Measurements from ENCODE around the gene ZC3H18.

DNA sequence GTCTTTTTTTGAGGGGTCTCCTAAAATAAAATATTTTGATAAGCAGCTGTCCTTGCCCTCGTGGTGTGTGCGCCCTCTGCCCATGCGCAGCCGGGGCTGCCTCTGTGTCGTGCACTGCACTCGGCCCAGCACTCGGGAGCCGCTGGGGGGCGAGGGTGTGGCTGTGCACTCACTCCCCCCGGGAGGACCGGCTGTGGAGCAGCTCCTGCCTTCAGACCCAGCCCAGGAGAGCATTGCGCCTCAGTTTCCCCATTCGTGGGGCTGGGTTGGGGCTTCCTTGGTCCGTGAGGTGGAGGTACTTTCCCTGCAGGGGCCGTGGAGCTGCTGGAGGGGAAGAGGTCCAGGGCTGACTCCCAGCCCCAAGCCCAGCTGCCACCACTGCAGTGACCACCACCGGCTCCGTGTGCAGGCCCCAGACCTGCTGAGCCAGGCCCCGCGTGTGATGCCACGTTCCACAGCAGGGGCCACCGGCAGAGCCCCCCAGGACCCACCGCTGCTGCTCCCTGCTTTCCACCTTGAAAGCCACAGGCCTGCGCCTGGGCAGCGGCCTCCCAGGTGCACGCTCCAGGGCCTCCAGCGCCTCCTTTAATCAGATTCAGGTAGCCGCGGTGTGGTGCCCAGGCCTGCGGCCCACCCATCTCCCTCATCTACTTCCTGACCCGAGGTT lies 61.9 kb downstream of the ZC3H18 start:
- no peak for TF ChIP-seq CREB1 (IDR thresholded peaks at IDR 0.05; ENCODE audit: low read depth)
- no peak for TF ChIP-seq TAF1 (IDR thresholded peaks at IDR 0.05; ENCODE audit: low read depth)
- no peak for TF ChIP-seq FOXM1 (IDR thresholded peaks at IDR 0.05; ENCODE audit: borderline replicate concordance, low read depth)
- no peak for TF ChIP-seq EGR1 (IDR thresholded peaks at IDR 0.05)
- TF ChIP-seq EP300 (IDR thresholded peaks at IDR 0.05; ENCODE audit: borderline replicate concordance), result no peak
- TF ChIP-seq, protein P1, sequence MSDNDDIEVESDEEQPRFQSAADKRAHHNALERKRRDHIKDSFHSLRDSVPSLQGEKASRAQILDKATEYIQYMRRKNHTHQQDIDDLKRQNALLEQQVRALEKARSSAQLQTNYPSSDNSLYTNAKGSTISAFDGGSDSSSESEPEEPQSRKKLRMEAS (IDR thresholded peaks at IDR 0.05), result no peak
- no peak for TF ChIP-seq CEBPB (IDR thresholded peaks at IDR 0.05)
- TF ChIP-seq REST (IDR thresholded peaks at IDR 0.05; ENCODE audit: low read depth), result no peak
- TF ChIP-seq RAD21 (IDR thresholded peaks at IDR 0.05; ENCODE audit: low read depth), result no peak
- TF ChIP-seq NFIC (IDR thresholded peaks at IDR 0.05), result no peak
- TF ChIP-seq USF1 (IDR thresholded peaks at IDR 0.05), result no peak
- TF ChIP-seq TEAD4 (IDR thresholded peaks at IDR 0.05), result no peak
- TF ChIP-seq TCF12 (IDR thresholded peaks at IDR 0.05; ENCODE audit: low read depth), result no peak
- no peak for TF ChIP-seq YY1 (IDR thresholded peaks at IDR 0.05; ENCODE audit: low read depth)
